Caco-2 (cell line): ENCODE data around the gene PAK3. TPM values are rescaled to one million over a fixed set of nuclear protein-coding genes. Genes with fewer than 3 reads are reported as not detected.

Source experiments
- BruUV-seq: library from RNA; stranded (reverse); fragments of 400-500 nt; replicated peaks from 2 replicates; lab custom pipeline; 2021; lab: Mats Ljungman, UMichigan
- CTCF ChIA-PET: fragments of 300-600 bp; sonication (Branson Sonifier 250); formaldehyde crosslinking; loops from one replicate; lab custom pipeline; 2022; ENCODE audit warnings: antibody characterized with exemption; lab: Charles Lee
- POLR2A ChIA-PET: fragments of 300-600 bp; sonication (Branson Sonifier 250); formaldehyde crosslinking; loops from one replicate; lab custom pipeline; 2022; ENCODE audit warnings: antibody characterized with exemption; lab: Charles Lee
- DNase-seq, 2 experiments: peaks; one replicate each; pipeline versions ENCODE4 v3.0.0 to v3.0.0-alpha.2; 2020 to 2022
- H3K27me3 ChIP-seq: replicated peaks from 2 replicates; pipeline ENCODE4 v1.6.0; 2011; ENCODE audit warnings: low read length; ENCODE audit not compliant: control insufficient read depth, insufficient read depth
- H3K36me3 ChIP-seq: 2 replicates; pipeline ENCODE4 v1.5.1; 2011; ENCODE audit warnings: low read length; ENCODE audit not compliant: control insufficient read depth, insufficient read depth
- H3K4me1 ChIP-seq: fragments of 250-450 bp; sonication (Bioruptor Pico); 2 replicates; pipeline ENCODE4 v1.5.1; 2020; ENCODE audit warnings: mild to moderate bottlenecking
- H3K4me3 ChIP-seq: 2 replicates; pipeline ENCODE4 v1.5.1; 2011; ENCODE audit warnings: low read depth, mild to moderate bottlenecking, control low read depth, low read length
- H3K9me3 ChIP-seq: fragments of 250-450 bp; sonication (Bioruptor Pico); 2 replicates; pipeline ENCODE4 v1.5.1; 2020; ENCODE audit warnings: mild to moderate bottlenecking, moderate library complexity
- H3K27ac Mint-ChIP-seq: one replicate; pipeline ENCODE4 v1.8.0; 2022; ENCODE audit warnings: mixed read lengths; ENCODE audit not compliant: unreplicated experiment
- H3K27me3 Mint-ChIP-seq: one replicate; pipeline ENCODE4 v1.8.0; 2022; ENCODE audit warnings: mixed read lengths; ENCODE audit not compliant: insufficient read depth, unreplicated experiment
- H3K36me3 Mint-ChIP-seq: one replicate; pipeline ENCODE4 v1.8.0; 2022; ENCODE audit warnings: mild to moderate bottlenecking, mixed read lengths; ENCODE audit not compliant: insufficient read depth, unreplicated experiment
- H3K4me1 Mint-ChIP-seq: one replicate; pipeline ENCODE4 v1.8.0; 2022; ENCODE audit warnings: low read depth, mixed read lengths; ENCODE audit not compliant: unreplicated experiment
- H3K4me3 Mint-ChIP-seq: one replicate; pipeline ENCODE4 v1.8.0; 2022; ENCODE audit warnings: mild to moderate bottlenecking, moderate library complexity, mixed read lengths; ENCODE audit not compliant: unreplicated experiment
- H3K9me3 Mint-ChIP-seq: one replicate; pipeline ENCODE4 v1.8.0; 2022; ENCODE audit warnings: mixed read lengths; ENCODE audit not compliant: unreplicated experiment
- CTCF ChIP-seq, 2 experiments: fragments of 200-600 bp in 1 of 2; IDR thresholded peaks; 1 replicate in 1 of 2; 2 replicates in 1 of 2; pipeline versions ENCODE4 v1.5.1 to v1.8.0; 2011 to 2022; ENCODE audit warnings: antibody characterized with exemption in 1 of 2, control low read depth in 1 of 2, inconsistent platforms in 1 of 2, low read depth in 1 of 2, low read length in 1 of 2, mild to moderate bottlenecking in 1 of 2, moderate library complexity in 1 of 2; ENCODE audit not compliant: insufficient read depth in 1 of 2, severe bottlenecking in 1 of 2, unreplicated experiment in 1 of 2
- intact Hi-C: fragments of 100-400 bp; cut with micrococcal nuclease; formaldehyde crosslinking; loops from one replicate; pipeline ENCODE4 v1.10.0; 2022; ENCODE audit not compliant: unreplicated experiment
- total RNA-seq: library from RNA; stranded (reverse); gene quantifications from 2 replicates; pipeline ENCODE4 v1.2.3, GENCODE V29; 2022

The PAK3 gene
- total RNA-seq, 1 experiment from 2014 or later, result not detected

- BruUV-seq, result no TSS peak
- ChIA-PET POLR2A (no interaction called here), CTCF (interaction anchor here (0.6 kb wide), 1 partner anchor 18 kb away, joined by 3 read pairs; no protein-coding TSS in a partner anchor)
- H3K9me3 ChIP-seq, result no peaks in the 10 kb centered on the region
- no peaks in the 10 kb centered on the region for H3K4me1 ChIP-seq
- Mint-ChIP-seq H3K27me3 (peaks cover 3% of the 10 kb centered on the region), H3K9me3 (no peaks in the 10 kb centered on the region), H3K27ac (no peak overlapping the region), H3K36me3 (no peaks in the 10 kb centered on the region), H3K4me3 (no peak overlapping the region), H3K4me1 (no peaks in the 10 kb centered on the region)
- no peak for TF ChIP-seq CTCF (IDR thresholded peaks at IDR 0.05; ENCODE audit: insufficient read depth in 1 of 2, low read depth in 1 of 2, low read length in 1 of 2, severe bottlenecking in 1 of 2, unreplicated experiment in 1 of 2)
- no peak overlapping the region for H3K4me3 ChIP-seq
- no peaks in the 10 kb centered on the region for H3K36me3 ChIP-seq
- no peaks in the 10 kb centered on the region for H3K27me3 ChIP-seq
- intact Hi-C loops, result no loop called here
- no peak for DNase-seq
Measured at GRCh38 chrX:111071542-111072277, 24.3 kb upstream of the PAK3 start.

GRCh38 chrX:111083081-111083480, 12.9 kb upstream of the PAK3 start:
- Mint-ChIP-seq H3K4me3 (no peak overlapping the region), H3K4me1 (no peaks in the 10 kb centered on the region), H3K27me3 (peaks cover 2% of the 10 kb centered on the region), H3K9me3 (no peaks in the 10 kb centered on the region), H3K36me3 (no peaks in the 10 kb centered on the region), H3K27ac (no peak overlapping the region)
- intact Hi-C loops, result no loop called here
- Histone ChIP-seq H3K4me3 (no peak overlapping the region), H3K27me3 (no peaks in the 10 kb centered on the region), H3K4me1 (no peaks in the 10 kb centered on the region), H3K9me3 (no peaks in the 10 kb centered on the region), H3K36me3 (no peaks in the 10 kb centered on the region)
- ChIA-PET POLR2A (no interaction called here), CTCF (no interaction called here)
- no TSS peak for BruUV-seq
- TF ChIP-seq CTCF (IDR thresholded peaks at IDR 0.05; ENCODE audit: insufficient read depth in 1 of 2, low read depth in 1 of 2, low read length in 1 of 2, severe bottlenecking in 1 of 2, unreplicated experiment in 1 of 2), result no peak
- DNase-seq, result no peak

- Mint-ChIP-seq H3K36me3 (no peaks in the 10 kb centered on the region), H3K4me3 (no peak overlapping the region), H3K9me3 (no peaks in the 10 kb centered on the region), H3K27ac (no peak overlapping the region), H3K27me3 (peaks cover 7% of the 10 kb centered on the region), H3K4me1 (no peaks in the 10 kb centered on the region)
- no TSS peak for BruUV-seq
- ChIA-PET POLR2A (no interaction called here), CTCF (no interaction called here)
- H3K4me3 ChIP-seq, result no peak overlapping the region
- no peaks in the 10 kb centered on the region for H3K9me3 ChIP-seq
- no peaks in the 10 kb centered on the region for H3K36me3 ChIP-seq
- DNase-seq, result no peak
- TF ChIP-seq CTCF (IDR thresholded peaks at IDR 0.05; ENCODE audit: insufficient read depth in 1 of 2, low read depth in 1 of 2, low read length in 1 of 2, severe bottlenecking in 1 of 2, unreplicated experiment in 1 of 2), result no peak
- H3K27me3 ChIP-seq, result no peaks in the 10 kb centered on the region
- H3K4me1 ChIP-seq, result no peaks in the 10 kb centered on the region
- intact Hi-C loops, result no loop called here
Measured at GRCh38 chrX:111086591-111087006, 9.4 kb upstream of the PAK3 start.
